ENCODE measurements around the gene LEPROT. TPM values are rescaled to one million over a fixed set of nuclear protein-coding genes. Genes with fewer than 3 reads are reported as not detected.

Gene LEPROT
- total and polyA plus RNA-seq, 7 donors: 14.9 to 34.5 (median 22.9) TPM

- DNase-seq: no peak
- no peak for ATAC-seq
- H3K4me3 ChIP-seq: no peak overlapping the region
- no peaks in the 10 kb centered on the region for H3K9me3 ChIP-seq
- no peak overlapping the region for H3K27ac ChIP-seq
- H3K27me3 ChIP-seq (ENCODE audit: insufficient read depth in 3 of 3, low read length in 2 of 3): no peaks in the 10 kb centered on the region
- H3K4me1 ChIP-seq: peaks cover 4% of the 10 kb centered on the region
- no peaks in the 10 kb centered on the region for H3K36me3 ChIP-seq (ENCODE audit: insufficient read depth in 1 of 2, low read depth in 1 of 2)
- no peak for TF ChIP-seq CTCF (IDR thresholded peaks at IDR 0.05)
- WGBS, 3 donors: 93 to 100% (median 95%) methylated on average over 1 of the region's 1 CpG
- intact Hi-C loops (cut with DNase I): no loop called here
Measured at GRCh38 chr1:65416767-65417166, 3.7 kb upstream of the LEPROT start.

DNA sequence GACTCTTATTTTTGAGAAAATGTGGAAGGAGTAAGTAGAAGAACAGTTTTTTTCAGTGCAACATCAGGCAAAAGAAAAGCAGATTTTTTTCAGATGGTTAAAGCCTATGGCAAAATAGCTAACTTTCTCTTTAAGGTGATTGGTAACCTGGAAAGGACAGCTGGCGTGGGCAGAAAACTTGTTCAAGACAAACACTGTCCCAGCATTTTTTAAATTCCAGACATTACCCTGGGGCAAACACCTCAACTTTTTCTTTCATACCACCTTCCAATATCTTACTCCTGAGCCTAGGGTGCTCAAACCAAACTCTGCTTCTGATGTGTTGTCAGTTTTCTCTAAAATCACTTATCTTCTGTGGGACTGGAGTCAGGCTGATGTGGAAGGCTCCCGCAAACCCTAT is 2.7 kb upstream of the LEPROT start:
- Histone ChIP-seq H3K36me3 (ENCODE audit: insufficient read depth in 1 of 2, low read depth in 1 of 2) (no peaks in the 10 kb centered on the region), H3K27me3 (ENCODE audit: insufficient read depth in 3 of 3, low read length in 2 of 3) (no peaks in the 10 kb centered on the region), H3K4me3 (no peak overlapping the region), H3K27ac (no peak overlapping the region), H3K9me3 (no peaks in the 10 kb centered on the region), H3K4me1 (peaks cover 14% of the 10 kb centered on the region)
- WGBS, 3 donors: 74 to 79% (median 75%) methylated on average over 2 of the region's 2 CpGs
- no peak for TF ChIP-seq CTCF (IDR thresholded peaks at IDR 0.05)
- DNase-seq: no peak
- ATAC-seq: no peak
- intact Hi-C loops (cut with DNase I): no loop called here

GRCh38 chr1:65418522-65419185 is 1.8 kb upstream of the LEPROT start:
- ATAC-seq (no peak), DNase-seq (no peak)
- H3K4me1 ChIP-seq: peaks cover 23% of the 10 kb centered on the region
- H3K27me3 ChIP-seq (ENCODE audit: insufficient read depth in 3 of 3, low read length in 2 of 3): no peaks in the 10 kb centered on the region
- H3K9me3 ChIP-seq: no peaks in the 10 kb centered on the region
- intact Hi-C loops (cut with DNase I): no loop called here
- WGBS, 3 donors: 93% methylated on average over 4 of the region's 4 CpGs
- no peak for TF ChIP-seq CTCF (IDR thresholded peaks at IDR 0.05)
- no peak overlapping the region for H3K27ac ChIP-seq
- H3K4me3 ChIP-seq: no peak overlapping the region
- no peaks in the 10 kb centered on the region for H3K36me3 ChIP-seq (ENCODE audit: insufficient read depth in 1 of 2, low read depth in 1 of 2)

DNA sequence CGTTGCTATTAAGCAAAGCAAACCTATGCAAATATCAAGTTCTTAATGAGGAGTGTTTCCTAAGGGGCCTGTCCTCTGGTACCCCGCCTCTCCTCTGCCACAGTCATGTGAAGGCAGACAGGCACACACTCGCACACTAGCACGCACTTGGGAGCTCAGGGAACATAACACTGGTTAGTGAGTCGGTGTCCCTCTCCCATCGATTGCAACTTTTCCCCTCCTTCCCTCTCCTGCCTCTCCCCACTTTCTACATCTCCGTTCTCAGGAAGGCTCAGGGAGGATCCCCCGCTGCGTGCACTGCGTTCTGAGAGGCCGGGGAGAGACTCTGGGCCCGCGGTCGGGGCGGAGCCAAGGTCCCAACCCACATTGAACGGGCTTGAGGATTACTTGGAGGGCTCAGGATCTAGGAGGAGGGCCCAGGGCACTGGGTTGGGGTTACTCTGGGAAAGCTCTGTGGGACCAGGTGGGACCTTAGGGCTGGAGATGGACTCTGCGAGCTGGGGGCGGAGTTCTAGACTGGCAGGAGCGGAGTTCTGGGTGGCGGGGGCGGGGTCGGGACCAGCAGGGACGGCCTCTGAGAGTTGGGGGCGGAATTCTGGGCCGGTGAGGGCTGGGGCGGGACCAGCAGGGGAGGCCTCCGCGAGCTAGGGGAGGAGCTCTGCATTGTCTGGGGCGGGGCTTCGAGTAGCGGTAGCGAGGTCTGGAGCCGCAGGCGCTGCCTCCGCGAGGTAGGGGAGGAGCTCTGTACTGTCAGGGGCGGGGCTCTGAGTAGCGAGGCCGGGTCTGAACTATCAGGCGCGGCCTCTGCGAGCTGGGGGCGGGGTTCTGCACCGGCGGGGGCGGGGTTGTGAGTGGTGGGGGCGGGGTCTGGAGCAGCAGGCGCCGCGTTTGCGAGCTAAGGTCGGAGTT is 533 bp upstream of the LEPROT start:
- peaks cover 0 to under 1% of the 10 kb centered on the region in 2 donors for H3K36me3 ChIP-seq (ENCODE audit: insufficient read depth in 1 of 2, low read depth in 1 of 2)
- H3K27me3 ChIP-seq (ENCODE audit: insufficient read depth in 3 of 3, low read length in 2 of 3): no peaks in the 10 kb centered on the region
- WGBS, 3 donors: 1 to 2% (median 1%) methylated on average over 33 to 52 of the region's 52 CpGs
- H3K4me1 ChIP-seq: peaks cover 34% of the 10 kb centered on the region
- DNase-seq: peak; percentile 97 to 99
- peak overlapping the region; percentile 98 for H3K27ac ChIP-seq
- no peak for TF ChIP-seq CTCF (IDR thresholded peaks at IDR 0.05)
- H3K9me3 ChIP-seq: no peaks in the 10 kb centered on the region
- ATAC-seq: peak; percentile 92 to 97 (median 93)
- H3K4me3 ChIP-seq: peak overlapping the region; percentile 91
- intact Hi-C loops (cut with DNase I): loop anchor here (5.0 to 10.0 kb wide), 4 partner anchors 92 to 355 kb away; no protein-coding TSS in a partner anchor

Measured in psoas muscle (tissue), 8 donors.